H9 (cell line): ENCODE data around the gene SGO1. TPM values are rescaled to one million over a fixed set of nuclear protein-coding genes. Genes with fewer than 3 reads are reported as not detected.

Experiments
- DNase-seq: peaks from one replicate; pipeline ENCODE4 v3.0.0-alpha.2; 2017
- H2AFZ ChIP-seq: one replicate; pipeline ENCODE4 v1.6.1; 2013; ENCODE audit warnings: mild to moderate bottlenecking, low read length, control low read depth, moderate library complexity
- H2AK5ac ChIP-seq: 2 replicates; pipeline ENCODE4 v1.6.1; 2013; ENCODE audit warnings: low read length, control low read depth, mixed read lengths; ENCODE audit not compliant: insufficient read length
- H2BK120ac ChIP-seq: one replicate; pipeline ENCODE4 v1.6.1; 2013; ENCODE audit warnings: low read depth, mild to moderate bottlenecking, low read length, control low read depth, inconsistent platforms; ENCODE audit not compliant: poor library complexity, severe bottlenecking
- H2BK12ac ChIP-seq: 2 replicates; pipeline ENCODE4 v1.6.1; 2013; ENCODE audit warnings: low read length, control low read depth, mixed read lengths, low read depth; ENCODE audit not compliant: insufficient read length
- H2BK15ac ChIP-seq: 2 replicates; pipeline ENCODE4 v1.6.1; 2013; ENCODE audit warnings: low read depth, low read length, control low read depth
- H2BK20ac ChIP-seq: one replicate; pipeline ENCODE4 v1.6.1; 2013; ENCODE audit warnings: low read depth, mild to moderate bottlenecking, low read length, control low read depth, inconsistent platforms; ENCODE audit not compliant: poor library complexity, severe bottlenecking
- H2BK5ac ChIP-seq: 2 replicates; pipeline ENCODE4 v1.6.1; 2013; ENCODE audit warnings: low read length, control low read depth, mixed read lengths; ENCODE audit not compliant: insufficient read length
- H3K14ac ChIP-seq: 2 replicates; pipeline ENCODE4 v1.6.1; 2013; ENCODE audit warnings: low read length, control low read depth; ENCODE audit not compliant: insufficient read depth
- H3K18ac ChIP-seq: 2 replicates; pipeline ENCODE4 v1.6.1; 2013; ENCODE audit warnings: low read depth, mild to moderate bottlenecking, mixed read lengths, low read length, control low read depth; ENCODE audit not compliant: insufficient read length
- H3K23ac ChIP-seq: 2 replicates; pipeline ENCODE4 v1.6.1; 2013; ENCODE audit warnings: low read length, control low read depth, mixed read lengths, low read depth; ENCODE audit not compliant: insufficient read length
- H3K23me2 ChIP-seq: 2 replicates; pipeline ENCODE4 v1.6.1; 2013; ENCODE audit warnings: low read depth, mild to moderate bottlenecking, mixed read lengths, low read length, control low read depth; ENCODE audit not compliant: insufficient read length, poor library complexity, severe bottlenecking
- H3K27ac ChIP-seq: 2 replicates; pipeline ENCODE4 v1.5.1; 2013; ENCODE audit warnings: low read length, control low read depth, mixed read lengths, low read depth; ENCODE audit not compliant: insufficient read length
- H3K27me3 ChIP-seq: 2 replicates; pipeline ENCODE4 v1.6.1; 2013; ENCODE audit warnings: low read length, control low read depth, inconsistent platforms; ENCODE audit not compliant: insufficient read depth
- H3K4ac ChIP-seq: 2 replicates; pipeline ENCODE4 v1.6.1; 2013; ENCODE audit warnings: low read depth, mild to moderate bottlenecking, control low read depth, inconsistent platforms, low read length, moderate library complexity
- H3K4me1 ChIP-seq: 2 replicates; pipeline ENCODE4 v1.6.1; 2013; ENCODE audit warnings: low read length, control low read depth, inconsistent platforms; ENCODE audit not compliant: insufficient read depth
- H3K4me2 ChIP-seq: 2 replicates; pipeline ENCODE4 v1.6.1; 2013; ENCODE audit warnings: low read length, control low read depth, mixed read lengths; ENCODE audit not compliant: insufficient read length, insufficient read depth
- H3K56ac ChIP-seq: 2 replicates; pipeline ENCODE4 v1.6.1; 2013; ENCODE audit warnings: low read depth, mild to moderate bottlenecking, mixed read lengths, low read length, control low read depth; ENCODE audit not compliant: insufficient read length
- H3K79me1 ChIP-seq: 2 replicates; pipeline ENCODE4 v1.6.1; 2013; ENCODE audit warnings: low read depth, mild to moderate bottlenecking, moderate library complexity, low read length, control low read depth, inconsistent platforms; ENCODE audit not compliant: insufficient read depth, poor library complexity, severe bottlenecking
- H3K79me2 ChIP-seq: 2 replicates; pipeline ENCODE4 v1.6.1; 2013; ENCODE audit warnings: low read length, control low read depth, inconsistent platforms; ENCODE audit not compliant: insufficient read depth
- H3K9ac ChIP-seq: 2 replicates; pipeline ENCODE4 v1.6.1; 2013; ENCODE audit warnings: low read length, control low read depth, mixed read lengths; ENCODE audit not compliant: insufficient read length; ENCODE audit errors: extremely low read depth
- H3K9me3 ChIP-seq: one replicate; pipeline ENCODE4 v1.6.1; 2013; ENCODE audit warnings: low read depth, low read length, inconsistent platforms; ENCODE audit not compliant: control insufficient read depth
- H3T11ph ChIP-seq: one replicate; pipeline ENCODE4 v1.6.1; 2013; ENCODE audit warnings: mild to moderate bottlenecking, low read length, control low read depth, inconsistent platforms
- H4K20me1 ChIP-seq: one replicate; pipeline ENCODE4 v1.6.1; 2013; ENCODE audit not compliant: control insufficient read depth, insufficient read length, insufficient read depth
- H4K5ac ChIP-seq: 2 replicates; pipeline ENCODE4 v1.6.1; 2013; ENCODE audit warnings: low read depth, mild to moderate bottlenecking, mixed read lengths, low read length, control low read depth; ENCODE audit not compliant: insufficient read length
- H4K8ac ChIP-seq: replicated peaks from 2 replicates; pipeline ENCODE4 v1.6.1; 2013; ENCODE audit warnings: low read length, control low read depth, mixed read lengths, low read depth; ENCODE audit not compliant: insufficient read length
- H4K91ac ChIP-seq: 2 replicates; pipeline ENCODE4 v1.6.1; 2013; ENCODE audit warnings: low read depth, mild to moderate bottlenecking, moderate library complexity, mixed read lengths, low read length, control low read depth; ENCODE audit not compliant: insufficient read length
- H3K27ac Mint-ChIP-seq, 3 experiments: 2 replicates in 2 of 3; 3 replicates in 1 of 3; pipeline ENCODE4 v1.8.0; 2020 to 2021; ENCODE audit warnings: mixed read lengths in 3 of 3, mild to moderate bottlenecking in 1 of 3, moderate library complexity in 1 of 3
- H3K27me3 Mint-ChIP-seq: 2 replicates; pipeline ENCODE4 v1.8.0; 2021; ENCODE audit warnings: low read depth, mild to moderate bottlenecking, moderate library complexity, mixed read lengths
- H3K36me3 Mint-ChIP-seq, 3 experiments: 2 replicates in 2 of 3; 3 replicates in 1 of 3; pipeline ENCODE4 v1.8.0; 2020 to 2021; ENCODE audit warnings: low read depth in 3 of 3, mixed read lengths in 3 of 3; ENCODE audit not compliant: insufficient read depth in 1 of 3
- H3K4me1 Mint-ChIP-seq, 2 experiments: 2 replicates each; pipeline ENCODE4 v1.8.0; 2020; ENCODE audit warnings: mixed read lengths in 2 of 2
- H3K4me3 Mint-ChIP-seq, 2 experiments: 2 replicates in 1 of 2; 3 replicates in 1 of 2; pipeline ENCODE4 v1.8.0; 2020 to 2021; ENCODE audit warnings: mild to moderate bottlenecking in 2 of 2, mixed read lengths in 2 of 2, moderate library complexity in 1 of 2
- H3K9me3 Mint-ChIP-seq, 2 experiments: 2 replicates in 1 of 2; 3 replicates in 1 of 2; pipeline ENCODE4 v1.8.0; 2020; ENCODE audit warnings: mild to moderate bottlenecking in 2 of 2, mixed read lengths in 2 of 2, moderate library complexity in 1 of 2
- CTCF ChIP-seq: fragments of 200-600 bp; sonication (generic); conservative IDR thresholded peaks from 3 replicates; pipeline ENCODE4 v1.8.0; 2021; ENCODE audit warnings: antibody characterized with exemption, mild to moderate bottlenecking
- WGBS: extraction: QIAGEN DNeasy Blood & Tissue Kit; methylation state at CpG from one replicate; pipeline ENCODE4 v1.1.7; 2013; ENCODE audit warnings: missing lambda C conversion rate, low lambda C conversion rate, mixed read lengths; ENCODE audit not compliant: insufficient read length; ENCODE audit errors: extremely low coverage; 5-methylcytosine and 5-hydroxymethylcytosine counted together
- total RNA-seq: library from RNA; stranded (reverse); gene quantifications from 2 replicates; pipeline ENCODE4 v1.2.1, GENCODE V29; 2021

The SGO1 gene
- total RNA-seq, 1 experiment from 2014 or later, result 30.7 TPM

DNA sequence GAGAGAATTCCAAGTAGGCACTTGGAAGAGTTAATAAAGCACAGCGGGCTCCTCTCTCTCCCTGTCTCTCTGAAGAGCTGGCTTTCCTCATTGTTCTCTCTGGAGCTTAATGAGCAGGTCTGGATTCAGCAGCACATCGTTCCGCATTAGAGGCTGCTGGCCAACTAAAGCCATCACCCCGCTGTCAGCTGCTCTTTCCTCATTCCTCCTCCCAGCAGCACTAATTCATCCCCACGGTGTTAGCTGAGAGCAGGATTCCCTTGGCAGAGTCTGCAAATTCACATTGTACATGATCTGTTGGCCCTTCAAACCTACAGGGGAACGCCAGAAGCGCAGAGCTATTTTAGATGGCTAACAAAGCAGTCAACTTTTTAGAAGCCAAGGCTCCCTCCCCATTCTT lies 44.2 kb downstream of the SGO1 start:
- Histone ChIP-seq H3K27me3 (no peaks in the 10 kb centered on the region), H3K23ac (no peak overlapping the region), H3K79me2 (no peaks in the 10 kb centered on the region), H2BK5ac (no peak overlapping the region), H3T11ph (no peak overlapping the region), H3K4me1 (0 out of 2 replicates have a peak, but pooled peaks cover 2% of the 10 kb centered on the region), H3K27ac (no peak overlapping the region), H3K56ac (no peak overlapping the region), H3K4ac (no peak overlapping the region), H3K23me2 (no peaks in the 10 kb centered on the region), H4K8ac (no peak overlapping the region), H4K20me1 (no peaks in the 10 kb centered on the region), H2BK20ac (no peak overlapping the region), H3K14ac (no peak overlapping the region), H3K9me3 (no peaks in the 10 kb centered on the region), H4K5ac (no peak overlapping the region), H2BK120ac (no peak overlapping the region), H3K9ac (no peak overlapping the region), H2AK5ac (no peak overlapping the region), H3K79me1 (no peaks in the 10 kb centered on the region), H2BK12ac (no peak overlapping the region), H3K4me2 (peak overlapping the region; percentile 8), H4K91ac (no peak overlapping the region), H3K18ac (no peak overlapping the region), H2AFZ (peak overlapping the region; percentile 60), H2BK15ac (no peak overlapping the region)
- no CpG with 5 or more reads among the region's 7 CpGs for WGBS
- no peak for TF ChIP-seq CTCF
- H3K4me3 Mint-ChIP-seq, result peak overlapping the region in 1 of 2 experiments; percentile 13; a peak in 2 of 5 replicates
- peaks cover 14 to 24% of the 10 kb centered on the region in 2 experiments for H3K4me1 Mint-ChIP-seq
- H3K27me3 Mint-ChIP-seq, result no peaks in the 10 kb centered on the region
- H3K9me3 Mint-ChIP-seq, result no peaks in the 10 kb centered on the region; a peak in 1 of 5 replicates
- H3K27ac Mint-ChIP-seq, result peak overlapping the region in 2 of 3 experiments; percentile 73 to 94; a peak in 5 of 7 replicates
- peaks cover 0 to 8% (median 2%) of the 10 kb centered on the region in 3 experiments; a peak in 2 of 7 replicates for H3K36me3 Mint-ChIP-seq
- DNase-seq, result peak; percentile 36
